Upper lobe of left lung (tissue), 6 donors: ENCODE measurements around the gene LRIG3. TPM values are rescaled to one million over a fixed set of nuclear protein-coding genes. Genes with fewer than 3 reads are reported as not detected.

Experiments
- ATAC-seq, 2 donors: fragments of 200-7000 bp; cut with Tn5 transposase; one replicate each; pipeline ENCODE4 v1.9.1; 2022; ENCODE audit warnings: mild to moderate bottlenecking in 2 of 2, moderate library complexity in 2 of 2; ENCODE audit not compliant: low FRiP score in 2 of 2
- DNase-seq, 2 donors: peaks; one replicate each; pipeline ENCODE4 v3.0.0-alpha.2; 2019 to 2020
- H3K27ac ChIP-seq, 4 donors: fragments of 200-600 bp; sonication (generic); one replicate each; pipeline ENCODE4 v1.5.1; 2016 to 2019
- H3K27me3 ChIP-seq, 4 donors: fragments of 200-600 bp; sonication (generic); one replicate each; pipeline ENCODE4 v1.5.1; 2017 to 2019
- H3K36me3 ChIP-seq, 4 donors: fragments of 200-600 bp; sonication (generic); one replicate each; pipeline ENCODE4 v1.5.1; 2016 to 2019
- H3K4me1 ChIP-seq, 4 donors: fragments of 200-600 bp; sonication (generic); one replicate each; pipeline ENCODE4 v1.5.1; 2018 to 2019
- H3K4me3 ChIP-seq, 4 donors: fragments of 200-600 bp; sonication (generic); one replicate each; pipeline ENCODE4 v1.5.1; 2017 to 2019; ENCODE audit warnings: mild to moderate bottlenecking in 2 of 4, moderate library complexity in 1 of 4
- H3K9me3 ChIP-seq, 4 donors: fragments of 200-600 bp; sonication (generic); one replicate each; pipeline ENCODE4 v1.5.1; 2018 to 2019
- CTCF ChIP-seq, 6 experiments: fragments of 450-650 bp in 4 of 6; fragments of 200-600 bp in 2 of 6; sonication (generic) in 2 of 6; IDR thresholded peaks; one replicate each; pipeline ENCODE4 v1.5.1; 2016 to 2019; ENCODE audit warnings: antibody characterized with exemption in 6 of 6
- EP300 ChIP-seq, 4 donors: sonication (generic); formaldehyde crosslinking; IDR thresholded peaks; one replicate each; pipeline ENCODE4 v1.5.1; 2017; ENCODE audit warnings: antibody characterized with exemption in 4 of 4, control low read depth in 2 of 4
- POLR2A ChIP-seq, 4 donors: fragments of 450-650 bp; IDR thresholded peaks; one replicate each; pipeline ENCODE4 v1.5.1; 2016 to 2017; ENCODE audit warnings: antibody characterized with exemption in 4 of 4, mild to moderate bottlenecking in 2 of 4
- POLR2AphosphoS5 ChIP-seq, 2 donors: sonication (generic); formaldehyde crosslinking; IDR thresholded peaks; one replicate each; pipeline ENCODE4 v1.5.1; 2017; ENCODE audit warnings: antibody characterized with exemption in 2 of 2
- WGBS, 2 donors: methylation state at CpG; one replicate each; pipeline ENCODE4 v1.1.5; 2017 to 2018; 5-methylcytosine and 5-hydroxymethylcytosine counted together
- total RNA-seq, 6 donors: library from RNA; depleted of rRNA in 4 of 6; stranded (reverse); fragments of >200 nt in 4 of 6; gene quantifications; one replicate each; pipeline versions ENCODE4 v1.1.0 to v1.2.1, GENCODE V29; 2016 to 2021
- donor health status: DM: no; HTN: no; CAD: no; lungs with moderate emphysema.
- donor health status: DM: no; HTN: yes; CAD: no; lungs with severe emphysema.

The LRIG3 gene
- total RNA-seq, 6 donors from 2014 or later, result 18.3 to 91.8 (median 33.1) TPM

DNA sequence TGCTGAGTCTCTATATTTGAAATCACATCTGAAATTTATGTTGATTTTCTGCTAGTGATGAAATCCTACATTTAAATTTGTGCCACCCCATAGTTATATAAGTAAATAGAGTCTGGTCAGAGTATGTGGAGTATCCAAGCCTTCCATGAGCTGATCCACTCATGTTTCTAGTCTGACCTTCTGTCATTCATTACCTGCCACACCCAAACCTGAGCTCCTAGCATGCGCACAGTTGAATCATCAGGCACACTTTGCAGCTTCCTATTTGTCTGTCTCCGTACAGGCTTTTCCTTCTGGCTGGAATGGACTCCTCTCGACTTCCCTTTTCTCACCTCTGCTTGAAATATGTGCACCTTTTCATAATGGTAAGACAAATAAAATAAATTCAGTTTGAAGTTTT lies 45.3 kb upstream of the LRIG3 start:
- Histone ChIP-seq H3K4me1 (no peaks in the 10 kb centered on the region), H3K4me3 (no peak overlapping the region), H3K9me3 (no peaks in the 10 kb centered on the region), H3K27me3 (no peaks in the 10 kb centered on the region), H3K27ac (no peak overlapping the region), H3K36me3 (no peaks in the 10 kb centered on the region)
- WGBS, 2 donors, result 58 to 74% methylated on average over 3 of the region's 3 CpGs
- DNase-seq (no peak), ATAC-seq (no peak)
- TF ChIP-seq CTCF (IDR thresholded peaks at IDR 0.05) (no peak), EP300 (IDR thresholded peaks at IDR 0.05) (no peak), POLR2A (IDR thresholded peaks at IDR 0.05) (no peak), POLR2AphosphoS5 (IDR thresholded peaks at IDR 0.05) (no peak)

GRCh38 chr12:58963844-58964243 lies 43.5 kb upstream of the LRIG3 start:
- H3K4me3 ChIP-seq, result no peak overlapping the region
- no peak overlapping the region for H3K27ac ChIP-seq
- no peak for ATAC-seq
- TF ChIP-seq POLR2AphosphoS5 (IDR thresholded peaks at IDR 0.05), result no peak
- no peak for TF ChIP-seq EP300 (IDR thresholded peaks at IDR 0.05)
- no peak for TF ChIP-seq CTCF (IDR thresholded peaks at IDR 0.05)
- no peak for TF ChIP-seq POLR2A (IDR thresholded peaks at IDR 0.05)
- WGBS, 2 donors, result 35 to 77% methylated on average over 1 of the region's 1 CpG
- DNase-seq, result no peak
- no peaks in the 10 kb centered on the region for H3K9me3 ChIP-seq
- H3K36me3 ChIP-seq, result no peaks in the 10 kb centered on the region
- H3K4me1 ChIP-seq, result no peaks in the 10 kb centered on the region
- H3K27me3 ChIP-seq, result no peaks in the 10 kb centered on the region

DNA sequence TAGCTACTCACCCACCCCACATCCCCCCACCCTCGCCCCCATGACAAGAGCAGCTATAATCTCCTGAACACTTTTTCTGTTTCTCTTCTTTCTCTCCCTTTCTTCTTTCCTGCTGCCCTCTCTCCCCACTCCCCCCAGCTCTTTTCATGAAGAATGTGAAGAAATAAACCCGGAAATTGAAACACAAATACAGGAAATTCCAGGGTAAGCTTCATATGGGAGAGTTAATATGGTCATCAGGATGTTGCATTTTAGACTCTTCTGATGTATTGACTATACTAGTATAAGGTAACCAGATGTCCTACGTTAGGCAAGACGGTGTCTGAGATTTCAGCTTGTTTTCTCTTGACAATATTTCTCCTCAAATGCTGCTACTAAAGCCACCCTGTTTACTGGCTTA lies 41.6 kb upstream of the LRIG3 start:
- ATAC-seq (no peak), DNase-seq (no peak)
- Histone ChIP-seq H3K9me3 (no peaks in the 10 kb centered on the region), H3K27me3 (no peaks in the 10 kb centered on the region), H3K27ac (no peak overlapping the region), H3K36me3 (no peaks in the 10 kb centered on the region), H3K4me1 (no peaks in the 10 kb centered on the region), H3K4me3 (no peak overlapping the region)
- 55 to 59% methylated on average over 4 of the region's 4 CpGs for WGBS, 2 donors
- TF ChIP-seq CTCF (IDR thresholded peaks at IDR 0.05) (no peak), EP300 (IDR thresholded peaks at IDR 0.05) (no peak), POLR2AphosphoS5 (IDR thresholded peaks at IDR 0.05) (no peak), POLR2A (IDR thresholded peaks at IDR 0.05) (no peak)

DNA sequence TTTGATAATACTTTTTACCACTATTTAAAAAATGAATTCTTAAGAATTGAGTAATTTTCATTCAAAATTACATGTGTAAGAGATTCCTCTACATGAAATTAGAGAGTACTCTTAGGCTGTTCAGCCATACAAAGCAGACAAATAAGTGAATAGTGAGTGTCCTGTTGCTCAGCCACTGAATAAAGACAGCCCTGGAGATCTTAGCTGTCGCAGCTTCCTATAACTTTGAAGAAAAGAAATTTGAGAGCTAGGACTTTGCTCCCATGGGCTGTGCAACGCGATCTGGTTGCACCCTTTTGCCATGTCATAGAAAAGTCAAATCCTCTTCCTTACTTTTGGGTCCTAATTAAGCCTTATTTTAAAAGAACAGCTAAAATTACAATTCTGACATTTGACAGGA lies 40.9 kb upstream of the LRIG3 start:
- 59 to 69% methylated on average over 3 of the region's 3 CpGs for WGBS, 2 donors
- TF ChIP-seq EP300 (IDR thresholded peaks at IDR 0.05), result no peak
- no peak for TF ChIP-seq CTCF (IDR thresholded peaks at IDR 0.05)
- TF ChIP-seq POLR2A (IDR thresholded peaks at IDR 0.05), result no peak
- no peak for TF ChIP-seq POLR2AphosphoS5 (IDR thresholded peaks at IDR 0.05)
- H3K27ac ChIP-seq, result no peak overlapping the region
- no peaks in the 10 kb centered on the region for H3K9me3 ChIP-seq
- H3K4me1 ChIP-seq, result no peaks in the 10 kb centered on the region
- H3K27me3 ChIP-seq, result no peaks in the 10 kb centered on the region
- ATAC-seq (no peak), DNase-seq (no peak)
- H3K4me3 ChIP-seq, result no peak overlapping the region
- H3K36me3 ChIP-seq, result no peaks in the 10 kb centered on the region

DNA sequence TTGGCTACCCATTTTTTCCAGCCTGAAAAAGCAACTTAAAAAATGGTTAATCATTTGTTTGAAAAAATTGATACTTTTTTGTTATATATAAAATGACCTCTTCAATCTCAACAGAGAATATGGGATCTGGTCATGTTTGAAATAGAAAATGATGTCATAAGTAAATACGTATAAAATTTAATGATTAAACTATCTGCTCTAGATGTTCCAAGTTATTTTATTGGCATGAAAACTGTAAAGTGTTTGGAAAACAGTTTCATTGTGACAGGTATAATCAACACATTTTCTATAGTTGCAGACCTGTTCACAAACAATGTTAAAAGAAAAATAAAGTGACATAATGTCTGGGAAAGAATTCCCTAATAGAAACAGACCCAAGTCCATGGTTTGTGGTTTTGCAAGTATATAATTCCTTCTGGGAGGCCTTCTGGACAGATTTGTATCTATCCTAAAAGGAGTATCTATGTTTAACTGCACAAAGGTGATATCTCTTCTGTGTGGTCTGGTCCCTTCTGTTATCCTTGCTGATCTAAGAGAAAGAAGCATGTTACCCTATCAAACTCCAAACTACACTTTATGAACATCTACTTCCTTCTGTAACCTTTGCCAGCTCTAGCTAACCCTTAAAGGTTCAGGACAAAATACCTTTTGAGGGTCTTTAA lies 39.5 kb upstream of the LRIG3 start:
- no peak overlapping the region for H3K27ac ChIP-seq
- H3K27me3 ChIP-seq, result no peaks in the 10 kb centered on the region
- H3K9me3 ChIP-seq, result no peaks in the 10 kb centered on the region
- no peaks in the 10 kb centered on the region for H3K4me1 ChIP-seq
- DNase-seq, result no peak
- no peak overlapping the region for H3K4me3 ChIP-seq
- TF ChIP-seq POLR2A (IDR thresholded peaks at IDR 0.05) (no peak), POLR2AphosphoS5 (IDR thresholded peaks at IDR 0.05) (no peak), EP300 (IDR thresholded peaks at IDR 0.05) (no peak)
- ATAC-seq, result no peak
- no peaks in the 10 kb centered on the region for H3K36me3 ChIP-seq
- 76 to 79% methylated on average over 1 of the region's 1 CpG for WGBS, 2 donors
